ENCODE measurements around the gene AGAP3.
A peak's percentile ranks its signal among the peaks of the same experiment; 100 is the strongest.

The AGAP3 gene

GRCh38 chr7:151076863-151077704 is 9.2 kb upstream of the AGAP3 start:
- Histone ChIP-seq H3K23ac (ENCODE audit: low read length) (no peak overlapping the region), H2AK5ac (ENCODE audit: low read length) (no peak overlapping the region), H3K79me2 (ENCODE audit: control insufficient read depth, insufficient read depth, low read length, poor library complexity) (peaks cover 16% of the 10 kb centered on the region), H3K14ac (ENCODE audit: low read length) (no peak overlapping the region), H3K4me2 (ENCODE audit: low read length) (no peak overlapping the region), H2AFZ (ENCODE audit: insufficient read depth, low read length, poor library complexity) (no peak overlapping the region), H2BK12ac (ENCODE audit: low read length) (no peak overlapping the region), H3K27ac (ENCODE audit: low read depth, low read length) (peak overlapping the region; percentile 31), H3K9ac (ENCODE audit: low read length) (no peak overlapping the region), H3K4ac (ENCODE audit: low read depth, low read length) (no peak overlapping the region), H4K91ac (ENCODE audit: low read depth, low read length) (no peak overlapping the region), H3K36me3 (ENCODE audit: control insufficient read depth in 1 of 2, insufficient read depth in 2 of 2, low read length in 2 of 2) (peaks cover 52 to 58% of the 10 kb centered on the region in 2 experiments), H4K8ac (ENCODE audit: low read depth, low read length) (no peak overlapping the region), H3K9me3 (ENCODE audit: insufficient read depth, low read depth, low read length) (no peaks in the 10 kb centered on the region), H3K4me1 (ENCODE audit: control insufficient read depth in 1 of 2, insufficient read depth in 2 of 2, low read length in 2 of 2) (peaks cover 23 to 29% of the 10 kb centered on the region in 2 experiments), H2BK120ac (ENCODE audit: insufficient read depth, low read length, poor library complexity) (no peak overlapping the region), H4K12ac (ENCODE audit: low read depth, low read length) (no peak overlapping the region), H3K18ac (ENCODE audit: low read length) (no peak overlapping the region), H3K27me3 (ENCODE audit: insufficient read depth, low read length) (no peaks in the 10 kb centered on the region), H2BK5ac (ENCODE audit: low read depth, low read length, poor library complexity) (no peak overlapping the region), H3K79me1 (ENCODE audit: low read length) (peaks cover 10% of the 10 kb centered on the region), H3K4me3 (ENCODE audit: low read depth, low read length) (no peak overlapping the region)
- no CpG with 5 or more reads among the region's 33 CpGs for WGBS (ENCODE audit: extremely low coverage, insufficient coverage, insufficient read length)
- DNase-seq = peak; percentile 80 to 81

- Histone ChIP-seq H3K36me3 (ENCODE audit: control insufficient read depth in 1 of 2, insufficient read depth in 2 of 2, low read length in 2 of 2) (peaks cover 47 to 58% of the 10 kb centered on the region in 2 experiments), H2BK120ac (ENCODE audit: insufficient read depth, low read length, poor library complexity) (no peak overlapping the region), H3K18ac (ENCODE audit: low read length) (no peak overlapping the region), H4K8ac (ENCODE audit: low read depth, low read length) (no peak overlapping the region), H3K27me3 (ENCODE audit: insufficient read depth, low read length) (no peaks in the 10 kb centered on the region), H3K23ac (ENCODE audit: low read length) (no peak overlapping the region), H3K4me2 (ENCODE audit: low read length) (no peak overlapping the region), H3K27ac (ENCODE audit: low read depth, low read length) (no peak overlapping the region), H3K9me3 (ENCODE audit: insufficient read depth, low read depth, low read length) (no peaks in the 10 kb centered on the region), H4K12ac (ENCODE audit: low read depth, low read length) (no peak overlapping the region), H3K4me3 (ENCODE audit: low read depth, low read length) (no peak overlapping the region), H2BK5ac (ENCODE audit: low read depth, low read length, poor library complexity) (no peak overlapping the region), H2AK5ac (ENCODE audit: low read length) (no peak overlapping the region), H3K4me1 (ENCODE audit: control insufficient read depth in 1 of 2, insufficient read depth in 2 of 2, low read length in 2 of 2) (peaks cover 29 to 36% of the 10 kb centered on the region in 2 experiments), H3K14ac (ENCODE audit: low read length) (no peak overlapping the region), H4K91ac (ENCODE audit: low read depth, low read length) (no peak overlapping the region), H3K79me1 (ENCODE audit: low read length) (peaks cover 15% of the 10 kb centered on the region), H2BK12ac (ENCODE audit: low read length) (no peak overlapping the region), H3K79me2 (ENCODE audit: control insufficient read depth, insufficient read depth, low read length, poor library complexity) (peaks cover 22% of the 10 kb centered on the region), H3K4ac (ENCODE audit: low read depth, low read length) (no peak overlapping the region), H3K9ac (ENCODE audit: low read length) (no peak overlapping the region), H2AFZ (ENCODE audit: insufficient read depth, low read length, poor library complexity) (no peak overlapping the region)
- no peak for DNase-seq
- no CpG with 5 or more reads among the region's 10 CpGs for WGBS (ENCODE audit: extremely low coverage, insufficient coverage, insufficient read length)
Observed at GRCh38 chr7:151077705-151078232, 8.5 kb upstream of the AGAP3 start.

- Histone ChIP-seq H2AFZ (ENCODE audit: insufficient read depth, low read length, poor library complexity) (no peak overlapping the region), H3K79me1 (ENCODE audit: low read length) (peaks cover 17% of the 10 kb centered on the region), H3K27me3 (ENCODE audit: insufficient read depth, low read length) (no peaks in the 10 kb centered on the region), H2AK5ac (ENCODE audit: low read length) (no peak overlapping the region), H2BK120ac (ENCODE audit: insufficient read depth, low read length, poor library complexity) (no peak overlapping the region), H3K18ac (ENCODE audit: low read length) (no peak overlapping the region), H3K4me1 (ENCODE audit: control insufficient read depth in 1 of 2, insufficient read depth in 2 of 2, low read length in 2 of 2) (peaks cover 29 to 36% of the 10 kb centered on the region in 2 experiments), H3K14ac (ENCODE audit: low read length) (no peak overlapping the region), H3K9me3 (ENCODE audit: insufficient read depth, low read depth, low read length) (no peaks in the 10 kb centered on the region), H4K8ac (ENCODE audit: low read depth, low read length) (no peak overlapping the region), H3K4me2 (ENCODE audit: low read length) (no peak overlapping the region), H4K91ac (ENCODE audit: low read depth, low read length) (no peak overlapping the region), H3K23ac (ENCODE audit: low read length) (no peak overlapping the region), H3K36me3 (ENCODE audit: control insufficient read depth in 1 of 2, insufficient read depth in 2 of 2, low read length in 2 of 2) (peaks cover 43 to 53% of the 10 kb centered on the region in 2 experiments), H3K9ac (ENCODE audit: low read length) (no peak overlapping the region), H2BK5ac (ENCODE audit: low read depth, low read length, poor library complexity) (no peak overlapping the region), H2BK12ac (ENCODE audit: low read length) (no peak overlapping the region), H4K12ac (ENCODE audit: low read depth, low read length) (no peak overlapping the region), H3K27ac (ENCODE audit: low read depth, low read length) (no peak overlapping the region), H3K4me3 (ENCODE audit: low read depth, low read length) (no peak overlapping the region), H3K4ac (ENCODE audit: low read depth, low read length) (no peak overlapping the region), H3K79me2 (ENCODE audit: control insufficient read depth, insufficient read depth, low read length, poor library complexity) (peaks cover 25% of the 10 kb centered on the region)
- WGBS (ENCODE audit: extremely low coverage, insufficient coverage, insufficient read length) = no CpG with 5 or more reads among the region's 22 CpGs
- no peak for DNase-seq
Observed at GRCh38 chr7:151078233-151079040, 7.8 kb upstream of the AGAP3 start.

- peak overlapping the region; percentile 71 for H4K91ac ChIP-seq (ENCODE audit: low read depth, low read length)
- no CpG with 5 or more reads among the region's 27 CpGs for WGBS (ENCODE audit: extremely low coverage, insufficient coverage, insufficient read length)
- H3K4me2 ChIP-seq (ENCODE audit: low read length) = peak overlapping the region; percentile 66
- H3K23ac ChIP-seq (ENCODE audit: low read length) = no peak overlapping the region
- H2AFZ ChIP-seq (ENCODE audit: insufficient read depth, low read length, poor library complexity) = no peak overlapping the region
- H4K8ac ChIP-seq (ENCODE audit: low read depth, low read length) = peak overlapping the region; percentile 84
- no peak overlapping the region for H2BK5ac ChIP-seq (ENCODE audit: low read depth, low read length, poor library complexity)
- H3K27ac ChIP-seq (ENCODE audit: low read depth, low read length) = no peak overlapping the region
- H2AK5ac ChIP-seq (ENCODE audit: low read length) = peak overlapping the region; percentile 97
- peaks cover 19% of the 10 kb centered on the region for H3K79me1 ChIP-seq (ENCODE audit: low read length)
- peak overlapping the region; percentile 92 for H3K4me3 ChIP-seq (ENCODE audit: low read depth, low read length)
- H3K4ac ChIP-seq (ENCODE audit: low read depth, low read length) = peak overlapping the region; percentile 77
- H3K14ac ChIP-seq (ENCODE audit: low read length) = peak overlapping the region; percentile 68
- H3K27me3 ChIP-seq (ENCODE audit: insufficient read depth, low read length) = no peaks in the 10 kb centered on the region
- H4K12ac ChIP-seq (ENCODE audit: low read depth, low read length) = peak overlapping the region; percentile 68
- H3K18ac ChIP-seq (ENCODE audit: low read length) = peak overlapping the region; percentile 38
- peak overlapping the region; percentile 93 for H2BK120ac ChIP-seq (ENCODE audit: insufficient read depth, low read length, poor library complexity)
- no peaks in the 10 kb centered on the region for H3K9me3 ChIP-seq (ENCODE audit: insufficient read depth, low read depth, low read length)
- no peak for DNase-seq
- H3K4me1 ChIP-seq (ENCODE audit: control insufficient read depth in 1 of 2, insufficient read depth in 2 of 2, low read length in 2 of 2) = peaks cover 31 to 40% of the 10 kb centered on the region in 2 experiments
- peaks cover 34 to 45% of the 10 kb centered on the region in 2 experiments for H3K36me3 ChIP-seq (ENCODE audit: control insufficient read depth in 1 of 2, insufficient read depth in 2 of 2, low read length in 2 of 2)
- peak overlapping the region; percentile 94 for H3K9ac ChIP-seq (ENCODE audit: low read length)
- peaks cover 25% of the 10 kb centered on the region for H3K79me2 ChIP-seq (ENCODE audit: control insufficient read depth, insufficient read depth, low read length, poor library complexity)
- H2BK12ac ChIP-seq (ENCODE audit: low read length) = no peak overlapping the region
Observed at GRCh38 chr7:151079199-151079910, 6.9 kb upstream of the AGAP3 start.

All from trophoblast cell (in vitro differentiated cells and primary cell).